GM12872 (cell line): Measurements from ENCODE around the gene INCA1.

ENCODE experiments used
- CTCF ChIP-seq: IDR thresholded peaks from 3 replicates; pipeline ENCODE4 v1.5.1; 2011; ENCODE audit warnings: low read depth, mild to moderate bottlenecking, low read length, moderate library complexity; ENCODE audit not compliant: insufficient read depth

Gene INCA1

GRCh38 chr17:4949321-4950074 lies 47.8 kb downstream of the INCA1 start:
- no peak for TF ChIP-seq CTCF

- TF ChIP-seq CTCF = no peak
Observed at GRCh38 chr17:4948931-4949320, 48.4 kb downstream of the INCA1 start.

GRCh38 chr17:4948166-4948930 lies 49.0 kb downstream of the INCA1 start, which contains the start of gene PFN1:
TSS of gene PFN1 (minus strand) at chr17:4948530. CDS start at chr17:4948394, 136 bp downstream.
- no peak for TF ChIP-seq CTCF

GRCh38 chr17:4947411-4948165 lies 49.7 kb downstream of the INCA1 start:
- TF ChIP-seq CTCF = no peak

GRCh38 chr17:4947010-4947410 lies 50.3 kb downstream of the INCA1 start:
- TF ChIP-seq CTCF = no peak

GRCh38 chr17:4946312-4946976 lies 50.9 kb downstream of the INCA1 start:
- TF ChIP-seq CTCF = no peak

- TF ChIP-seq CTCF = no peak
Observed at GRCh38 chr17:4945944-4946280, 51.4 kb downstream of the INCA1 start.
